ENCODE results near the gene CACNA1H.

Gene CACNA1H

DNA sequence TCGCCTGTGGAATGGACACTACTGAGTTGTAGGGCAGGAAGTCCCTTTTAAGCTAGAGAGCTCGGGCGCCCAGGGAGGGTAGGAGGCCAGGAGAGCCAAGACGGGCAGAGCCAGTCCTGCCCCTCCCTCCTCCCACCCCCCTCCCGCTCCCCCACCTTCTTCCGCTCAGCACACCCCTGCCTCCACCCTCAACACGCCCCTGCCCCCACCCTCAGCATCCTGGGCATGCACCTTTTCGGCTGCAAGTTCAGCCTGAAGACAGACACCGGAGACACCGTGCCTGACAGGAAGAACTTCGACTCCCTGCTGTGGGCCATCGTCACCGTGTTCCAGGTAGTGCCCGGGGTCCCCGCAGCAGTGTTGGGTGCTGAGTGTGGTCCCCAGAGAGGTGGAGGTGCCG lies 53.9 kb downstream of the CACNA1H start:
- Histone ChIP-seq H3K79me2 (ENCODE audit: control insufficient read depth, low read length) (no peaks in the 10 kb centered on the region), H3F3A (ENCODE audit: control insufficient read depth, insufficient read depth) (no peaks in the 10 kb centered on the region), H3K4me2 (ENCODE audit: low read length) (no peak overlapping the region), H4K20me1 (ENCODE audit: control insufficient read depth, insufficient read depth, low read depth, low read length) (no peaks in the 10 kb centered on the region), H3K9me2 (replicated peaks; ENCODE audit: control insufficient read depth, low read length) (no peaks in the 10 kb centered on the region), H3K36me3 (ENCODE audit: control insufficient read depth, low read length) (no peaks in the 10 kb centered on the region), H3K4me1 (ENCODE audit: control insufficient read depth, low read length) (no peaks in the 10 kb centered on the region), H3K27me3 (ENCODE audit: control insufficient read depth, low read length) (no peaks in the 10 kb centered on the region), H3K4me3 (ENCODE audit: low read length) (no peak overlapping the region), H3K9me3 (ENCODE audit: control insufficient read depth, insufficient read depth, low read length) (no peaks in the 10 kb centered on the region), H3K27ac (ENCODE audit: low read depth, low read length) (no peak overlapping the region)
- no peak for TF ChIP-seq EZH2phosphoT487 (IDR thresholded peaks at IDR 0.05; ENCODE audit: borderline replicate concordance, low read length)
- TF ChIP-seq, protein P1, sequence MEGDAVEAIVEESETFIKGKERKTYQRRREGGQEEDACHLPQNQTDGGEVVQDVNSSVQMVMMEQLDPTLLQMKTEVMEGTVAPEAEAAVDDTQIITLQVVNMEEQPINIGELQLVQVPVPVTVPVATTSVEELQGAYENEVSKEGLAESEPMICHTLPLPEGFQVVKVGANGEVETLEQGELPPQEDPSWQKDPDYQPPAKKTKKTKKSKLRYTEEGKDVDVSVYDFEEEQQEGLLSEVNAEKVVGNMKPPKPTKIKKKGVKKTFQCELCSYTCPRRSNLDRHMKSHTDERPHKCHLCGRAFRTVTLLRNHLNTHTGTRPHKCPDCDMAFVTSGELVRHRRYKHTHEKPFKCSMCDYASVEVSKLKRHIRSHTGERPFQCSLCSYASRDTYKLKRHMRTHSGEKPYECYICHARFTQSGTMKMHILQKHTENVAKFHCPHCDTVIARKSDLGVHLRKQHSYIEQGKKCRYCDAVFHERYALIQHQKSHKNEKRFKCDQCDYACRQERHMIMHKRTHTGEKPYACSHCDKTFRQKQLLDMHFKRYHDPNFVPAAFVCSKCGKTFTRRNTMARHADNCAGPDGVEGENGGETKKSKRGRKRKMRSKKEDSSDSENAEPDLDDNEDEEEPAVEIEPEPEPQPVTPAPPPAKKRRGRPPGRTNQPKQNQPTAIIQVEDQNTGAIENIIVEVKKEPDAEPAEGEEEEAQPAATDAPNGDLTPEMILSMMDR (IDR thresholded peaks at IDR 0.05; ENCODE audit: low read depth, low read length, poor library complexity, severe bottlenecking): no peak

GRCh38 chr16:1208239-1208830 lies 55.4 kb downstream of the CACNA1H start:
- Histone ChIP-seq H4K20me1 (ENCODE audit: control insufficient read depth, insufficient read depth, low read depth, low read length) (no peaks in the 10 kb centered on the region), H3K4me1 (ENCODE audit: control insufficient read depth, low read length) (no peaks in the 10 kb centered on the region), H3K4me3 (ENCODE audit: low read length) (no peak overlapping the region), H3K27ac (ENCODE audit: low read depth, low read length) (no peak overlapping the region), H3F3A (ENCODE audit: control insufficient read depth, insufficient read depth) (no peaks in the 10 kb centered on the region), H3K9me2 (replicated peaks; ENCODE audit: control insufficient read depth, low read length) (no peaks in the 10 kb centered on the region), H3K4me2 (ENCODE audit: low read length) (no peak overlapping the region), H3K9me3 (ENCODE audit: control insufficient read depth, insufficient read depth, low read length) (no peaks in the 10 kb centered on the region), H3K36me3 (ENCODE audit: control insufficient read depth, low read length) (no peaks in the 10 kb centered on the region), H3K79me2 (ENCODE audit: control insufficient read depth, low read length) (no peaks in the 10 kb centered on the region), H3K27me3 (ENCODE audit: control insufficient read depth, low read length) (no peaks in the 10 kb centered on the region)
- TF ChIP-seq, protein P1 (IDR thresholded peaks at IDR 0.05; ENCODE audit: low read depth, low read length, poor library complexity, severe bottlenecking): no peak
- no peak for TF ChIP-seq EZH2phosphoT487 (IDR thresholded peaks at IDR 0.05; ENCODE audit: borderline replicate concordance, low read length)

DNA sequence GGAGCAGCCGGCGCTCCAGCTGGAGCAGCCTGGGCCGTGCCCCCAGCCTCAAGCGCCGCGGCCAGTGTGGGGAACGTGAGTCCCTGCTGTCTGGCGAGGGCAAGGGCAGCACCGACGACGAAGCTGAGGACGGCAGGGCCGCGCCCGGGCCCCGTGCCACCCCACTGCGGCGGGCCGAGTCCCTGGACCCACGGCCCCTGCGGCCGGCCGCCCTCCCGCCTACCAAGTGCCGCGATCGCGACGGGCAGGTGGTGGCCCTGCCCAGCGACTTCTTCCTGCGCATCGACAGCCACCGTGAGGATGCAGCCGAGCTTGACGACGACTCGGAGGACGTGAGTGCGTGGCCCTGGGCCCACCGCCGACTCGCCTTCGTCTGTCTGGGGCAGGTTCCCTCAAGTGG lies 56.2 kb downstream of the CACNA1H start:
- Histone ChIP-seq H3F3A (ENCODE audit: control insufficient read depth, insufficient read depth) (no peaks in the 10 kb centered on the region), H3K27ac (ENCODE audit: low read depth, low read length) (no peak overlapping the region), H3K79me2 (ENCODE audit: control insufficient read depth, low read length) (no peaks in the 10 kb centered on the region), H3K27me3 (ENCODE audit: control insufficient read depth, low read length) (no peaks in the 10 kb centered on the region), H3K9me3 (ENCODE audit: control insufficient read depth, insufficient read depth, low read length) (no peaks in the 10 kb centered on the region), H3K4me1 (ENCODE audit: control insufficient read depth, low read length) (no peaks in the 10 kb centered on the region), H3K36me3 (ENCODE audit: control insufficient read depth, low read length) (no peaks in the 10 kb centered on the region), H4K20me1 (ENCODE audit: control insufficient read depth, insufficient read depth, low read depth, low read length) (no peaks in the 10 kb centered on the region), H3K4me3 (ENCODE audit: low read length) (no peak overlapping the region), H3K9me2 (replicated peaks; ENCODE audit: control insufficient read depth, low read length) (no peaks in the 10 kb centered on the region), H3K4me2 (ENCODE audit: low read length) (no peak overlapping the region)
- TF ChIP-seq, protein P1 (IDR thresholded peaks at IDR 0.05; ENCODE audit: low read depth, low read length, poor library complexity, severe bottlenecking): no peak
- no peak for TF ChIP-seq EZH2phosphoT487 (IDR thresholded peaks at IDR 0.05; ENCODE audit: borderline replicate concordance, low read length)

Data from DOHH2 (cell line).